SIG-M5 treated with dmso at 0.1 percent for 504 hours (cell line): ENCODE results near the gene LIPG.
"Not testable (repeated sequence)": the region's sequence is repeated elsewhere in the genome, so short reads cannot be mapped to it uniquely, and the experiment has no call there.

Experiments
- DNase-seq: peaks from one replicate; lab custom pipeline; 2025; ENCODE audit not compliant: unreplicated experiment; lab: John Stamatoyannopoulos, UW

The LIPG gene

GRCh38 chr18:49572611-49573345, 10.9 kb downstream of the LIPG start:
- no peak for DNase-seq

GRCh38 chr18:49573835-49574234, 12.0 kb downstream of the LIPG start:
- no peak for DNase-seq

GRCh38 chr18:49579041-49579440, 17.2 kb downstream of the LIPG start:
- not testable (repeated sequence) for DNase-seq

GRCh38 chr18:49579583-49579982, 17.7 kb downstream of the LIPG start:
- not testable (repeated sequence) for DNase-seq

- no peak for DNase-seq
Observed at GRCh38 chr18:49580279-49580678, 18.4 kb downstream of the LIPG start.

GRCh38 chr18:49581371-49581770, 19.5 kb downstream of the LIPG start:
- peak; percentile 17 for DNase-seq

- DNase-seq, result no peak
Observed at GRCh38 chr18:49582579-49582978, 20.7 kb downstream of the LIPG start.

GRCh38 chr18:49584394-49584793, 22.5 kb downstream of the LIPG start:
- DNase-seq, result no peak

- DNase-seq, result not testable (repeated sequence)
Observed at GRCh38 chr18:49584951-49585350, 23.1 kb downstream of the LIPG start.

GRCh38 chr18:49585781-49586663, 24.2 kb downstream of the LIPG start:
- DNase-seq, result no peak

GRCh38 chr18:49588171-49588570, 26.3 kb downstream of the LIPG start:
- no peak for DNase-seq

- DNase-seq, result no peak
Observed at GRCh38 chr18:49588971-49589370, 27.1 kb downstream of the LIPG start.

- no peak for DNase-seq
Observed at GRCh38 chr18:49590608-49591007, 28.8 kb downstream of the LIPG start.

- DNase-seq, result no peak
Observed at GRCh38 chr18:49591271-49591670, 29.4 kb downstream of the LIPG start.

- no peak for DNase-seq
Observed at GRCh38 chr18:49591775-49592174, 29.9 kb downstream of the LIPG start.

GRCh38 chr18:49596687-49597086, 34.8 kb downstream of the LIPG start:
- DNase-seq, result no peak

GRCh38 chr18:49597157-49597931, 35.5 kb downstream of the LIPG start:
- DNase-seq, result no peak

- DNase-seq, result no peak
Observed at GRCh38 chr18:49601211-49601610, 39.4 kb downstream of the LIPG start.

GRCh38 chr18:49608366-49609255, 46.8 kb downstream of the LIPG start:
- DNase-seq, result no peak

- DNase-seq, result no peak
Observed at GRCh38 chr18:49609256-49610021, 47.6 kb downstream of the LIPG start.
